RPMI7951 (cell line): ENCODE measurements around the gene MRPS6. TPM values are rescaled to one million over a fixed set of nuclear protein-coding genes. Genes with fewer than 3 reads are reported as not detected.

Source experiments
- DNase-seq: peaks from one replicate; pipeline ENCODE4 v3.0.0-alpha.2; 2012; ENCODE audit warnings: low read depth
- total RNA-seq: library from RNA; depleted of rRNA; stranded (reverse); fragments of >200 nt; shearing (Covaris generic); gene quantifications from 2 replicates; pipeline ENCODE4 v1.2.3, GENCODE V29; 2014

MRPS6 gene
- total RNA-seq, 1 experiment from 2014 or later, result 21.1 TPM

- DNase-seq, result no peak
Observed at GRCh38 chr21:34071683-34072082, 1.7 kb upstream of the MRPS6 start.

GRCh38 chr21:34072145-34073031, 990 bp upstream of the MRPS6 start:
- no peak for DNase-seq

- DNase-seq, result peak; percentile 28
Observed at GRCh38 chr21:34073749-34074282, 438 bp downstream of the MRPS6 start.

- DNase-seq, result no peak
Observed at GRCh38 chr21:34074283-34075090, 1.1 kb downstream of the MRPS6 start.

- DNase-seq, result no peak
Observed at GRCh38 chr21:34075091-34075425, 1.7 kb downstream of the MRPS6 start.

GRCh38 chr21:34075760-34076660, 2.6 kb downstream of the MRPS6 start:
- peak; percentile 31 for DNase-seq

- DNase-seq, result no peak
Observed at GRCh38 chr21:34076835-34077234, 3.5 kb downstream of the MRPS6 start.

GRCh38 chr21:34077888-34078287, 4.5 kb downstream of the MRPS6 start:
- no peak for DNase-seq

- DNase-seq, result no peak
Observed at GRCh38 chr21:34078915-34079314, 5.5 kb downstream of the MRPS6 start.

- no peak for DNase-seq
Observed at GRCh38 chr21:34080710-34081109, 7.3 kb downstream of the MRPS6 start.

- DNase-seq, result no peak
Observed at GRCh38 chr21:34082769-34083168, 9.4 kb downstream of the MRPS6 start.

- DNase-seq, result no peak
Observed at GRCh38 chr21:34083357-34083756, 10.0 kb downstream of the MRPS6 start.

- DNase-seq, result no peak
Observed at GRCh38 chr21:34085129-34085528, 11.8 kb downstream of the MRPS6 start.

GRCh38 chr21:34086887-34087306, 13.5 kb downstream of the MRPS6 start:
- DNase-seq, result no peak

- no peak for DNase-seq
Observed at GRCh38 chr21:34088752-34089151, 15.4 kb downstream of the MRPS6 start.

- DNase-seq, result no peak
Observed at GRCh38 chr21:34091032-34091431, 17.7 kb downstream of the MRPS6 start.

- no peak for DNase-seq
Observed at GRCh38 chr21:34091607-34092006, 18.2 kb downstream of the MRPS6 start.

GRCh38 chr21:34092262-34092921, 19.0 kb downstream of the MRPS6 start:
- no peak for DNase-seq

- DNase-seq, result no peak
Observed at GRCh38 chr21:34093083-34093482, 19.7 kb downstream of the MRPS6 start.

- no peak for DNase-seq
Observed at GRCh38 chr21:34094949-34095348, 21.6 kb downstream of the MRPS6 start.

- no peak for DNase-seq
Observed at GRCh38 chr21:34097442-34097841, 24.1 kb downstream of the MRPS6 start.
